ENCODE data around the gene PTGES3.
"Not testable (repeated sequence)": the region's sequence is repeated elsewhere in the genome, so short reads cannot be mapped to it uniquely, and the experiment has no call there.

- TF ChIP-seq CTCF (IDR thresholded peaks at IDR 0.05; ENCODE audit: low read depth, low read length); EZH2phosphoT487 (IDR thresholded peaks at IDR 0.05; ENCODE audit: low read depth): not testable (repeated sequence)
These were observed 38.2 kb upstream of the PTGES3 start for GRCh38 chr12:56726196-56726675.
